ENCODE results near the gene TGFA. TPM values are rescaled to one million over a fixed set of nuclear protein-coding genes. Genes with fewer than 3 reads are reported as not detected.

Gene TGFA
- total RNA-seq, 1 experiment from 2014 or later = 22.5 TPM

DNA sequence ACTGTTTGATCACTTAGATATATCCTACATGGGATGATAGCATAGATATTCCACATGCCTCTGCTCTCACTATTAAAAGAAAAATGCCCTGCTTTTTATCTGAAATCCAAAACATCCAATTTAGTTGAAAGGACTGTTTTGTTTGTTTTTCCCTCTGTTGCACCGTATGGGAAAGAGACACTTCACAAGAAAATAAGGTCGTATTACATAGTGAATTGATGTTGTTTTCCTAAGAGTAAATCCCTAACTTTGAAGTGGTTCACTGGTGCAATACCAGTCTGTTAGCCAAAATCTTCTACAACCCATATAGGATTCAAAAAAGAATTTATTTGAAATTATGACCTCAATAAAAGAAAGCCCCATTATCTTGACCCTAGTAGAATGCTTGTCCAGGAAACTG lies 18.1 kb downstream of the TGFA start:
- Mint-ChIP-seq H3K36me3 (ENCODE audit: insufficient read depth, unreplicated experiment) (no peaks in the 10 kb centered on the region), H3K9me3 (ENCODE audit: unreplicated experiment) (peaks cover 7% of the 10 kb centered on the region), H3K27me3 (ENCODE audit: insufficient read depth, unreplicated experiment) (no peaks in the 10 kb centered on the region), H3K4me1 (ENCODE audit: insufficient read depth, unreplicated experiment) (peaks cover 7% of the 10 kb centered on the region), H3K4me3 (ENCODE audit: unreplicated experiment) (no peak overlapping the region), H3K27ac (ENCODE audit: low read depth, unreplicated experiment) (no peak overlapping the region)
- ChIA-PET POLR2A (interaction anchor here (0.8 to 2.9 kb wide), 3 partner anchors 11 to 34 kb away, joined by 3 to 10 read pairs (median 4); no protein-coding TSS in a partner anchor), CTCF (interaction anchor here (1.0 to 1.5 kb wide), 2 partner anchors 9 to 11 kb away, joined by 3 to 6 read pairs; no protein-coding TSS in a partner anchor)
- intact Hi-C loops (cut with micrococcal nuclease) = no loop called here
- no TSS peak for BruUV-seq (replicated peaks)
- TF ChIP-seq, protein P1, sequence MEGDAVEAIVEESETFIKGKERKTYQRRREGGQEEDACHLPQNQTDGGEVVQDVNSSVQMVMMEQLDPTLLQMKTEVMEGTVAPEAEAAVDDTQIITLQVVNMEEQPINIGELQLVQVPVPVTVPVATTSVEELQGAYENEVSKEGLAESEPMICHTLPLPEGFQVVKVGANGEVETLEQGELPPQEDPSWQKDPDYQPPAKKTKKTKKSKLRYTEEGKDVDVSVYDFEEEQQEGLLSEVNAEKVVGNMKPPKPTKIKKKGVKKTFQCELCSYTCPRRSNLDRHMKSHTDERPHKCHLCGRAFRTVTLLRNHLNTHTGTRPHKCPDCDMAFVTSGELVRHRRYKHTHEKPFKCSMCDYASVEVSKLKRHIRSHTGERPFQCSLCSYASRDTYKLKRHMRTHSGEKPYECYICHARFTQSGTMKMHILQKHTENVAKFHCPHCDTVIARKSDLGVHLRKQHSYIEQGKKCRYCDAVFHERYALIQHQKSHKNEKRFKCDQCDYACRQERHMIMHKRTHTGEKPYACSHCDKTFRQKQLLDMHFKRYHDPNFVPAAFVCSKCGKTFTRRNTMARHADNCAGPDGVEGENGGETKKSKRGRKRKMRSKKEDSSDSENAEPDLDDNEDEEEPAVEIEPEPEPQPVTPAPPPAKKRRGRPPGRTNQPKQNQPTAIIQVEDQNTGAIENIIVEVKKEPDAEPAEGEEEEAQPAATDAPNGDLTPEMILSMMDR (IDR thresholded peaks at IDR 0.05; ENCODE audit: unreplicated experiment) = no peak
- DNase-seq (ENCODE audit: unreplicated experiment) = no peak

DNA sequence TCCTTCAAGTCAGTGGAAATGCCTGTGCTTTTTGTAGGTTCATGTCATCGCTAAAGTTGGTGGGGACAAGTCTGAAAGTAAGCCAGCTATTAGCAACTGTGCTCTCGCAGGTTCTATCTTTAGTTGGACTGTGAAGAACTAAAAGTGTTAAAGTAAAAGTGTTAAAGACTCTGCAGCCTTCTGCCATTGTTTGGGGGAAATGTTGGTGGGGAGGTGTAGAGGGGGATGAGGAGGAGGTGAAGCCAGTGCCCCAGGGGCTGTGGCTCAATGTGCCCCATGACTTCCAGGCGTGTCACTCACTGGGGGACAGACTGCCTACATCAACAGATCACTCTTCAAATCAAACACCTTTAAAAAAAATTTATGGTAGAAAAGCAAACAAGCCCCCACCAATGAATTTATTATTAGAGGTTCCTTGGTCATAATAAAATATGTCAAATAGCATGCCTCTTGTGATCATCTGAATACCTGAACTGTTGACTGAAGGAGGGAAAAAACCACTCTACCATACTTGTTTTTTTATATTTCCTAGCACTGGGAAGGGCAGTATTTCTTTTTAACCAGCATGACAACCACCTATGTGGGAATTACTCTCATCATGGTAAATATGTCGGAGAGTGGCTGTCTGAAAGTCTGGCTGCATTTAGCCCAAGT lies 19.3 kb downstream of the TGFA start:
- TF ChIP-seq, protein P1 (IDR thresholded peaks at IDR 0.05; ENCODE audit: unreplicated experiment) = no peak
- Mint-ChIP-seq H3K36me3 (ENCODE audit: insufficient read depth, unreplicated experiment) (no peaks in the 10 kb centered on the region), H3K9me3 (ENCODE audit: unreplicated experiment) (peaks cover 7% of the 10 kb centered on the region), H3K4me1 (ENCODE audit: insufficient read depth, unreplicated experiment) (no peaks in the 10 kb centered on the region), H3K27ac (ENCODE audit: low read depth, unreplicated experiment) (no peak overlapping the region), H3K4me3 (ENCODE audit: unreplicated experiment) (no peak overlapping the region), H3K27me3 (ENCODE audit: insufficient read depth, unreplicated experiment) (no peaks in the 10 kb centered on the region)
- intact Hi-C loops (cut with micrococcal nuclease) = no loop called here
- no peak for DNase-seq (ENCODE audit: unreplicated experiment)
- POLR2A ChIA-PET = interaction anchor here (1.0 kb wide), 1 partner anchor 84 kb away, joined by 4 read pairs; no protein-coding TSS in a partner anchor
- no TSS peak for BruUV-seq (replicated peaks)
- CTCF ChIA-PET = no interaction called here

DNA sequence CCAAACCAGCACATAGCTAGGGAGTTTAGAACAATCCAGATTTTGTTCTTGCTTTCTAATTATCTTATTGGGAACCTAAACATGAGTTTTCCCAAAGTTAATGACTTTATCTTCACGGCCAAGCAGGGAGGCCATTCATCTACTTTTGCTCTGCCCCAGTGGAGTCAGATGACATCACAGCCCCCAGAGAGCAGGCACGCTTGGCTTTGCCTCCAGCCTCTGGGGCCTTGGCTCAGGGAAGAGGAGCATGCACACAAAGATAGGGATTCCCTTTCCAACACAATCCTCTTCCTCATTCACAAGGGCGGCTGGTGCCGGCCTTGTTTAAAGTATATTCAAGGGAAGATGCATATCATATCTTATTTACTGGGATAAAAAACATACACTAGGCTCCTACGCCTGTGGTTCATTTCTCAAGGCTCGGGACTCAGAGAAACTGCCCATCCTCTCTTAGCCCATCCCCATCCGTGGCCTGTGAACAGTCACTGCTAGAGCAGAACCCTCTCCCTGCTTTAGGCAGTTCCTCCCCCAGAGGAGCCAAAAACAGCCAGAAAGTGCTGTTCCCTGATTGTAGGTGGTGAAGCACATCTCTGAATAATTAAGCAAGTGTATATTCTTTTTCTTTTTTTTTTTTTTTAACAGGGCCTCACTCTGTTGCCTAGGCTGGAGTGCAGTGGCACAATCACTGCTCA lies 21.2 kb downstream of the TGFA start:
- TF ChIP-seq, protein P1 (IDR thresholded peaks at IDR 0.05; ENCODE audit: unreplicated experiment) = no peak
- POLR2A ChIA-PET = interaction anchor here (1.0 kb wide), 1 partner anchor 11 kb away, joined by 3 read pairs; no protein-coding TSS in a partner anchor
- Mint-ChIP-seq H3K9me3 (ENCODE audit: unreplicated experiment) (peaks cover 7% of the 10 kb centered on the region), H3K4me3 (ENCODE audit: unreplicated experiment) (no peak overlapping the region), H3K27me3 (ENCODE audit: insufficient read depth, unreplicated experiment) (no peaks in the 10 kb centered on the region), H3K4me1 (ENCODE audit: insufficient read depth, unreplicated experiment) (no peaks in the 10 kb centered on the region), H3K36me3 (ENCODE audit: insufficient read depth, unreplicated experiment) (no peaks in the 10 kb centered on the region), H3K27ac (ENCODE audit: low read depth, unreplicated experiment) (no peak overlapping the region)
- no peak for DNase-seq (ENCODE audit: unreplicated experiment)
- intact Hi-C loops (cut with micrococcal nuclease) = no loop called here
- no TSS peak for BruUV-seq (replicated peaks)
- CTCF ChIA-PET = interaction anchor here (0.6 to 1.2 kb wide), 3 partner anchors 20 to 919 kb away, joined by 3 to 4 read pairs (median 3); no protein-coding TSS in a partner anchor

DNA sequence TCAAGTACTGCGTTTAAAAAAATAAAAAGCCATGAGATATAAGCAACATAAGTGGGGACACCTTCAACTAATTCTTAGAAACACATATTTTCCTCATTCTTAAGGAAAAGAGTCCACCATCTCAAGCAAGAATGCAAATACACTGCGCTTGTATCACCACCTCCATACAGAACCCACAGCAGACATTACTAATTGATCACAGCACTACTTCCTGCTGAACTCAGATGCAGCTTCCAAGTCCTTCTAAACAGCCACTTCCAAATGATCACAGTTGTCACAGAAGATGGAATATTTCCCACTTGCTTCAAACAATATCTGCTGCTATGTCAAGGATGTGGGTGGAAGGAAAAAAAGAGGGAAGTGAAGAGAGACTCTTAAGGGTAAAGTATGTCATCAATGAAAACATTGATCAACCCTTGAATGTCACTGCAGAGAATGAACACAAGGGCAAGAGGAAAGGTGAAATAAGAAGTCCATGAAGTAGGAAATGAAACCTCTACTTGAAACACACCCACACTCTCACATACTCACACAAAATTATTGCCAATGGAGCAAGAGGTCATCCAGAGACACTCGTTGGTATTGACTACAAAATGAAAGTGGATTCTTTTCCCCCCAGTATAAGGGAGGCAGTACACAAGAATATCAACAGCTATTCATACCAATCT lies 22.1 kb downstream of the TGFA start:
- Mint-ChIP-seq H3K27me3 (ENCODE audit: insufficient read depth, unreplicated experiment) (no peaks in the 10 kb centered on the region), H3K4me3 (ENCODE audit: unreplicated experiment) (no peak overlapping the region), H3K27ac (ENCODE audit: low read depth, unreplicated experiment) (no peak overlapping the region), H3K4me1 (ENCODE audit: insufficient read depth, unreplicated experiment) (peaks cover 1% of the 10 kb centered on the region), H3K9me3 (ENCODE audit: unreplicated experiment) (peaks cover 6% of the 10 kb centered on the region), H3K36me3 (ENCODE audit: insufficient read depth, unreplicated experiment) (no peaks in the 10 kb centered on the region)
- DNase-seq (ENCODE audit: unreplicated experiment) = no peak
- intact Hi-C loops (cut with micrococcal nuclease) = no loop called here
- ChIA-PET CTCF (interaction anchor here (0.6 to 1.2 kb wide), 2 partner anchors 21 to 113 kb away, joined by 3 read pairs; no protein-coding TSS in a partner anchor), POLR2A (interaction anchor here (1.0 to 1.2 kb wide), 2 partner anchors 10 to 20 kb away, joined by 3 to 4 read pairs; no protein-coding TSS in a partner anchor)
- TF ChIP-seq, protein P1 (IDR thresholded peaks at IDR 0.05; ENCODE audit: unreplicated experiment) = no peak
- BruUV-seq (replicated peaks) = no TSS peak

Data from MCF 10A (cell line).